Right cardiac atrium (tissue), 5 donors: ENCODE data around the gene RNF13. TPM values are rescaled to one million over a fixed set of nuclear protein-coding genes. Genes with fewer than 3 reads are reported as not detected.
A peak's percentile ranks its signal among the peaks of the same experiment; 100 is the strongest.

Experiments
- ATAC-seq, 2 donors: fragments of 200-7000 bp; cut with Tn5 transposase; one replicate each; pipeline versions ENCODE4 v1.8.0 to v1.9.1; 2020; ENCODE audit warnings: moderate library complexity in 2 of 2, mild to moderate bottlenecking in 1 of 2
- DNase-seq, 3 donors: peaks; one replicate each; pipeline ENCODE4 v3.0.0-alpha.2; 2020
- H3K27ac ChIP-seq: one replicate; pipeline ENCODE4 v1.5.1; 2013; ENCODE audit warnings: mild to moderate bottlenecking, low read length, control low read depth, moderate library complexity
- H3K27me3 ChIP-seq: one replicate; pipeline ENCODE4 v1.6.1; 2013; ENCODE audit not compliant: control insufficient read depth, insufficient read depth
- H3K4me1 ChIP-seq: one replicate; pipeline ENCODE4 v1.6.1; 2013; ENCODE audit warnings: low read length; ENCODE audit not compliant: control insufficient read depth, insufficient read depth
- H3K4me3 ChIP-seq: one replicate; pipeline ENCODE4 v1.5.1; 2013; ENCODE audit warnings: low read length, control low read depth
- H3K9me3 ChIP-seq: one replicate; pipeline ENCODE4 v1.6.1; 2013; ENCODE audit warnings: low read length; ENCODE audit not compliant: control insufficient read depth
- WGBS: extraction: QIAGEN DNeasy Blood & Tissue Kit; methylation state at CpG from one replicate; pipeline ENCODE4 v1.1.7; 2013; 5-methylcytosine and 5-hydroxymethylcytosine counted together
- intact Hi-C, 4 donors: fragments of 100-400 bp; cut with DNase I; formaldehyde crosslinking; loops; one replicate each; pipeline versions ENCODE4 v1.11.0 to v1.14.0; 2022 to 2023
- polyA plus RNA-seq: library from polyadenylated mRNA; stranded (reverse); fragments of 200-250 nt; gene quantifications from one replicate; pipeline ENCODE4 v1.2.3, GENCODE V29; 2013
- total RNA-seq, 4 donors: library from RNA; stranded (reverse); fragmentation: NEBNext Ultra II Directional; extraction: Animal tissue kit (Norgen Biotek cat#: 25700); gene quantifications; one replicate each; pipeline ENCODE4 v1.2.1, GENCODE V29; 2021
- donor health status: healthy with polysubstance abuse.
- donor health status: DM: no; HTN: yes; CAD: no.
- donor health status: DM: no; HTN: no; CAD: no.
- donor health status: DM: no; HTN: yes; CAD: no; lungs with severe emphysema.
- donor health status: DM: yes; HTN: yes; CAD: no.

The RNF13 gene
- total and polyA plus RNA-seq, 5 donors, result 36.6 to 65.7 (median 62.9) TPM

DNA sequence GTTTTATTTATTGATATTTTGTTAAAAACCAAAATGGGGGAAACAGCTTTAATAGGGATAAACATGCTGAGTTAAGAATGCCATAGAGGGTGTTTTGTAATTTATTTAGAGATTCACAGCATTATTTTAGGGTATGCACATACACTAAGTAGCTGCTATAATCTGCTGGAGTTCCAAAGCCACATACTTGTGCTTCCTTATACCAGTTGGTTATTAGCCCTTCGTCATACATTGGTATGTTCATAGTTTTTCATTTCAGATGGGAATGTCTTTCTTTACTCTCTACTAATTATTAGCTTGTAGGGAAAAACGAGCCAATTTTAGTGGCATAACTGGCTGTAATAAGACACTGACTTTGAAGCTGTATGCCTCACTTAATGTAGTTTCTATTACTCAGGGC lies 82.8 kb downstream of the RNF13 start:
- WGBS, result 93% methylated on average over 2 of the region's 2 CpGs
- intact Hi-C loops, result no loop called here
- Histone ChIP-seq H3K4me1 (peaks cover 4% of the 10 kb centered on the region), H3K9me3 (no peaks in the 10 kb centered on the region), H3K27me3 (no peaks in the 10 kb centered on the region), H3K27ac (no peak overlapping the region), H3K4me3 (no peak overlapping the region)
- DNase-seq (no peak), ATAC-seq (no peak)

DNA sequence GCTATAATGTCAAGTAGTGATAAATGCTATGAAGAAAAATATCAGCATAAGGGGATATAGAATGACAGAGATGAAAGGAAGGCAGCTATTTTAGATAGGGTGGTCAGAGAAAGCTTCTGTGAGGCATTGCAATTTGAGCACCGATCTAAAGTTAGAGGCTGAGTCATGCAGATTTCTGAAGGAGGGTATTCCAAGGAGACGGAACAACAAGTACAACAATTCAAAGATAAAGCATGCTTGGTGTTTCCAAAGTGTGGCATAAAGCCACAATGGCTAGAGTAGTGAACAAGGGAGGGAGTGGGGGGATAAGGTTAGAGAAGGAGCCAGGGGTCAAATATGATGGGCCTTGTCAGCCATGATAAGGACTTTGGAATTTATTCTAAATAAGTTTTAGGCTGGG lies 85.8 kb downstream of the RNF13 start:
- 27% methylated on average over 2 of the region's 2 CpGs for WGBS
- DNase-seq (no peak), ATAC-seq (peak; percentile 92 to 93)
- H3K27ac ChIP-seq, result peak overlapping the region; percentile 77
- H3K27me3 ChIP-seq, result no peaks in the 10 kb centered on the region
- H3K9me3 ChIP-seq, result no peaks in the 10 kb centered on the region
- H3K4me1 ChIP-seq, result peaks cover 4% of the 10 kb centered on the region
- no peak overlapping the region for H3K4me3 ChIP-seq
- intact Hi-C loops, result no loop called here

DNA sequence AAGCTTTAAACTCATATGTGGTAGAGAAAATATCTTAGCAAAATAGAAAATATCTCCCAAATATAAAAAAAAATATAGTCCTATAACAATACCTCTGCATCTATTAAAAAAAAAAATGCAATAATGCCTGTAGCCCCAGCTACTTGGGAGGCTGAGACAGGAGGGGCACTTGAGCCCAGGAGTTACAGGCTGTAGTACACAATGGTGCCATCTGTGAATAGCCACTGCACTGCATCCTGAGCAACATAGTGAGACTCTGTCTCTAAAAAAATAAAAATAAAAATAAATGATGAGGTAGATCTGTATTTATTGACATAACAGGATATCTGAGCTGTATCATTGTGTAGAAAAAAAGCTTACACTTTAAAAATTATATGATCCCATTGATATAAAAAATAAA lies 87.3 kb downstream of the RNF13 start:
- Histone ChIP-seq H3K4me1 (peaks cover 4% of the 10 kb centered on the region), H3K4me3 (no peak overlapping the region), H3K27ac (no peak overlapping the region), H3K27me3 (no peaks in the 10 kb centered on the region), H3K9me3 (no peaks in the 10 kb centered on the region)
- intact Hi-C loops, result no loop called here
- ATAC-seq (no peak), DNase-seq (no peak)

DNA sequence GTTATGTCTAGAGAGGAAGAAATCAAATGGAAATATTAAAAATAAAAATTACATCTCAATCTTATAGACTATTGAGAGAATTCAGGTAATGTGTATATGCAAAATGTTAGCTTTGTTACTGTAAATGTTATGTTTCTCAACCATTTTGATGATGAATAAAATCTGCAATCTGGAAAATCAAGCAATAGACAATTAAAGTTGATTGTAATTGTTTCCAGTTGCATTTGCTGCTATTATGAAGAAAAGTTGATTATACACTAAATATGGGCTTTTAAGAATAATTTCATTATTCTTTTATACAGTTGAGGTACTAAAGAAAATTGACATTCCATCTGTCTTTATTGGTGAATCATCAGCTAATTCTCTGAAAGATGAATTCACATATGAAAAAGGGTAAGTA lies 88.8 kb downstream of the RNF13 start:
- peaks cover 4% of the 10 kb centered on the region for H3K4me1 ChIP-seq
- intact Hi-C loops, result no loop called here
- ATAC-seq (no peak), DNase-seq (no peak)
- no peaks in the 10 kb centered on the region for H3K9me3 ChIP-seq
- no peak overlapping the region for H3K27ac ChIP-seq
- H3K27me3 ChIP-seq, result no peaks in the 10 kb centered on the region
- no peak overlapping the region for H3K4me3 ChIP-seq

DNA sequence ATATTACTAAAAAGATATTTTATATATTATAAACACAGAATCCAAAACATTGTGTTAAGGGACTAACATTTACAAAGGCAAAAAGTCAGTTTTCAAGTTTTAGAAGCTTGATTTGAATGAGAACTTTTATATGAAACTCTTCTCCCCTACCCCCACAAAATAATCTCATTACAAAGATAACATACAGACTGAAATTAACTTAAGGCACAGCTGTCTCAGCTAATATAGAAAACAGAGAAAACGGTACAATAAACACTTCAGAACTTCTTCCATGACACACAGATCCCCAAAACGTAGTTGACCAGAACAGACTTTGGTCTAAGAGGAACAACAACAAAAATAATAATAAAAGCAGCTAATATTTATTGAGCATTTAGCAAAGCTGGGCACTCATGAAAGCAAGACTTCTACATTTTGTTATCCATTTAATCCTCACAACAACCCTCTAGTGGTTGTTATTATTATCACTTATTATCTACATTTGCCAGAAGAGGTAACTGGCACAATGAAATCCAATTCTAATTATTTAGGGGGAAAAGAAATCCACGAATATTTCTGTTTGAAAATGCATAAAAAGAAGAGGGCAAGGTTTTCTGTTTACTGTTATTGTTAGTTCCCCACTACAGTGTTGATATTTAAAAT lies 89.6 kb downstream of the RNF13 start:
- no peaks in the 10 kb centered on the region for H3K9me3 ChIP-seq
- WGBS, result 62% methylated on average over 3 of the region's 3 CpGs
- H3K27ac ChIP-seq, result no peak overlapping the region
- intact Hi-C loops, result no loop called here
- H3K4me3 ChIP-seq, result no peak overlapping the region
- H3K27me3 ChIP-seq, result no peaks in the 10 kb centered on the region
- ATAC-seq (no peak), DNase-seq (no peak)
- peaks cover 4% of the 10 kb centered on the region for H3K4me1 ChIP-seq

DNA sequence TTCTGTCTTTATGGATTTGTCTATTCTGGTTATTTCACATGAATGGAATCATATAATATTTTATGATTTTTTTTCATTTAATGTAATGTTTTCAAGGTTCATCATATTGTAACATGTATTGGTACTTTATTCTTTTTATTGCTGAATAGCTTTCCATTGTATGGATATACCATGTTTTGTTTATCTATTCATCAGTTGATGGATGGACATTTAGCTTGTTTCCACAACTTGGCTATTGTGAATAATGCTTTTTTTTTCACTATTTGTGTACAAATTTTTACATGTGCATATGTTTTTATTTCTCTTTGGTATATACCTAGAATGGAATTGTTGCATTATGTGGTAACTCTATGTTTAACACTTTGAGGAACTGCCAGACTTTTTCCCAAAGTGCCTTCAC lies 93.0 kb downstream of the RNF13 start:
- intact Hi-C loops, result no loop called here
- Histone ChIP-seq H3K9me3 (no peaks in the 10 kb centered on the region), H3K4me3 (no peak overlapping the region), H3K4me1 (peaks cover 4% of the 10 kb centered on the region), H3K27ac (no peak overlapping the region), H3K27me3 (no peaks in the 10 kb centered on the region)
- DNase-seq, result no peak
- no peak for ATAC-seq

DNA sequence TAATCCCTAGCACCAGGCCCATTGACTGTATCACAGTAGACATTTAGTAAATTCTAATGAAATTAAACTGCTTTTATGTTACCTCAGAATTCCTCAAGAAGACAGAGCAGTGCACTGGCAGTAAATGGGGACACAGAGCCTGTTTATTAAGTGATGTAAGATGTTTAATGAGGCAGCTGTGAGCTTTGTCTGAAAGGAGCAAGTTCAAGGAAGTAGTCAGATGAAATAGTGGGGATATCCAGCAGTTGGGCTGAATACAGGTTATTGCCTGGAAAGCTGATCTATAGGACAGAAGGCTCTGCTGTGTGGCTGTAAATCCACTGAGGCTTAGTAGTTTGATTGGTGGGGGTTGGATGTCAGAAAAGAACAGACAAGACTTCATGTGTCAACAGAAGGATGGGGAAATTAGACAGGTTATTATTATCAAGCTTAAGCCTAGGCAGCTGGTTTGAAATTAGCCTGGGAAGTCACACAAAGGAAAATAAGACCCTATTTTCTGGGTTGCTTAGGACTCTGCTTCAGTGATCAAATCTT lies 95.5 kb downstream of the RNF13 start:
- no peak overlapping the region for H3K27ac ChIP-seq
- ATAC-seq, result no peak
- DNase-seq, result no peak
- intact Hi-C loops, result no loop called here
- no peak overlapping the region for H3K4me3 ChIP-seq
- H3K9me3 ChIP-seq, result no peaks in the 10 kb centered on the region
- H3K4me1 ChIP-seq, result peaks cover 4% of the 10 kb centered on the region
- H3K27me3 ChIP-seq, result no peaks in the 10 kb centered on the region

DNA sequence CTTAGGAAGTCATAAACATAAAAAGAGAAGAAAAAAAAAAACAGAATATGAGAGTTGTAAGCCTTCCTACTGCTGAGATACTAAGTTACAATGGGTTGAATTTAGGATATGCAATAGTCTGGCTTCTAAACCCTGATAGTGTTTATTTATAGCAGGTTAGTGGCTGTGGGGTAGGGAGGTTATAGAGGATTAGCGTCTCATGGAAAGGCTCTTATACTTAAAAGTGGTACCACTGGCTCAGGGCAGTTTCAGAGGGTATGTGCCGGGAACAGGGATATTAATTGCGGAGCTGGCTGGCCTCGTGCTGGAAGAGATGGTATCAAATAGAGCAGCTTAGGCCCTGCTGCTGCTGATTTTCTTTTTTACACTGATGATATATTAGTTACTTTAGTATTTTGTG lies 96.9 kb downstream of the RNF13 start:
- ATAC-seq (no peak), DNase-seq (no peak)
- Histone ChIP-seq H3K4me1 (peaks cover 4% of the 10 kb centered on the region), H3K9me3 (no peaks in the 10 kb centered on the region), H3K27ac (no peak overlapping the region), H3K4me3 (no peak overlapping the region), H3K27me3 (no peaks in the 10 kb centered on the region)
- 83% methylated on average over 4 of the region's 4 CpGs for WGBS
- intact Hi-C loops, result no loop called here

DNA sequence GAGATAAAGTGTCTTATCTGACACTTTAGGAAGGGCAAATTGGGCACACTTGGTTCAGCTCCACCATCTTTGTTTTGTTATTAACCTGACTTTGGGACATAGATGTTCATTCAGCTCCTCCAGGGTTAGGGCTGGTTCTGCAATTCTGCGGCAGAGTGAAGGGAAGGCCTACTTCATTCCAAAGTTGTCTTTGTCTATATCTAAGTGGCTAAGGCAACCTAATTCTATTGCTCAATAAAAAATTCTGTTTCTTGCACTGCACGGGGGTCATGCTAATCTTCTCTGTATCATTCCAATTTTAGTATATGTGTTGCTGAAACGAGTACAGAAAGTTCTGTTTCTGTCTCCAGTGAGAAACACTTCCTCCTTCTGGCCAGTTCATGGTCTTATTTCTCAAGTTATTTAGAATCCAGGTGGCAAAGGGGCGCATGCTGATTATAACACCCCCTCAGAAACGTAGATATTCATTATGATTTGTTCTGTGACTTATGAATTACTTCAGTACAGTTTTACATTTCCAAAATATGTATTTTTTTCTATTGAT lies 104.2 kb downstream of the RNF13 start:
- DNase-seq, result no peak
- intact Hi-C loops, result no loop called here
- 83% methylated on average over 5 of the region's 5 CpGs for WGBS
- Histone ChIP-seq H3K9me3 (no peaks in the 10 kb centered on the region), H3K4me1 (no peaks in the 10 kb centered on the region), H3K4me3 (no peak overlapping the region), H3K27ac (no peak overlapping the region), H3K27me3 (no peaks in the 10 kb centered on the region)
- ATAC-seq, result peak in 1 of 2 donors; percentile 48

DNA sequence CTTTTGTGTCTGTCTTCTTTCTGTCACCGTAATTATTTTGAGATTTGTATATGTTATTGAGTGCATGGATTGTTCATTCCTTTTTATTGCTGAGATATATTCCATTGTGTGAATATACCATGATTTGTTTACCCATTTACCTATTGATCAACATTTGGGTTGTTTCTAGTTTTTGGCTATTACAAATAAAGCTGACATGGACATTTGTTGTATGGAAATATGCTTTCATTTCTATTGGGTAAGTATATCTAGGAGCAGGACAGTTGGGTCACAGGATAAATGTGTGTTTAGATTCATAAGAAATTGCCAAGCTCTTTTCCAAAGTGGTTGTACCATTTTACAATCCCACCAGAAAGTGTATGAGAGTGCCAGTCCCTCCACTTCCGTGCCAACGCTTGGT lies 106.5 kb downstream of the RNF13 start:
- H3K4me1 ChIP-seq, result no peaks in the 10 kb centered on the region
- 96% methylated on average over 3 of the region's 3 CpGs for WGBS
- no peak for ATAC-seq
- intact Hi-C loops, result no loop called here
- H3K27me3 ChIP-seq, result no peaks in the 10 kb centered on the region
- H3K9me3 ChIP-seq, result no peaks in the 10 kb centered on the region
- H3K27ac ChIP-seq, result no peak overlapping the region
- H3K4me3 ChIP-seq, result no peak overlapping the region
- DNase-seq, result no peak

DNA sequence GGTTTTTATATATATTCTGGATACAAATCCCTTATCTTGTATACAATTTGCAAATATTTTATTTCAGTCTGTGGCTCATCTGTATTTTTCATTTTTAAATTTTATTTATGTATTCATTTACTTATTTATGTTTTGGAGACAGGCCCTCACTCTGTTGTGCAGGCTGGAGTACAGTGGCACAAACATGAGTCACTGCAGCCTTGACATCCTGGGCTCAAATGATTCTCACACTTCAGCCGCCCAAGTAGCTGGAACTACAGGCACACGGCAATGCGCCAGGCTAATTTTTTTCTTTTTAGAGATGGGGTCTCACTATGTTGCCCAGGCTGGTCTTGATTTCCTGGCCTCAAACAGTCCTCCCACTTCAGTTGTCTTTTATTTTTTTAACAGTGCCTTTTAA lies 107.1 kb downstream of the RNF13 start:
- H3K27ac ChIP-seq, result no peak overlapping the region
- no peak overlapping the region for H3K4me3 ChIP-seq
- H3K9me3 ChIP-seq, result no peaks in the 10 kb centered on the region
- H3K4me1 ChIP-seq, result no peaks in the 10 kb centered on the region
- 97% methylated on average over 3 of the region's 3 CpGs for WGBS
- DNase-seq, result no peak
- intact Hi-C loops, result no loop called here
- no peaks in the 10 kb centered on the region for H3K27me3 ChIP-seq
- no peak for ATAC-seq

DNA sequence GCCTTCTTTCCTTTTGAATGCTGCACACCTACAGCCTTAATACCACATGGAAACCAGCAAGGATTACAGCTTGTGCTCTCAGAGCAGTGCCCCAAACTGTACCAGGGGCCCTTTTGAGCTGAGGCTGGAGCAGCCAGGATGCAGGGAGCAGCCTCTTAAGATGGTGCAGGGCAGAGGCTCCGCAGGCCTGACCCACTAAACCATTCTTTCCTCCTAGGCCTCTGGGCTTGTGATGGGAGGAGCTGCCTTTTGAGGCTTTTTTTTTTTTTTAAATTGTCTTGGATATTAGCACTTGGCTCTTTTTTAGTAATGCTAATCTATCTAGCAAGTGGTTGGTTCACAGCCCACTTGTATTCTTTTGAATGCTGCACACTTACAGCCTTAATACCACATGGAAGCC lies 120.0 kb downstream of the RNF13 start:
- DNase-seq (no peak), ATAC-seq (no peak)
- no peaks in the 10 kb centered on the region for H3K27me3 ChIP-seq
- 98% methylated on average over 1 of the region's 1 CpG for WGBS
- no peaks in the 10 kb centered on the region for H3K4me1 ChIP-seq
- H3K9me3 ChIP-seq, result no peaks in the 10 kb centered on the region
- H3K4me3 ChIP-seq, result no peak overlapping the region
- H3K27ac ChIP-seq, result no peak overlapping the region
- intact Hi-C loops, result no loop called here
